ENCODE measurements around the gene RALBP1.

RALBP1 gene

GRCh38 chr18:9539283-9539682, 64.0 kb downstream of the RALBP1 start:
- Histone ChIP-seq H3K23ac (ENCODE audit: low read depth, low read length, poor library complexity) (no peak overlapping the region), H2AK5ac (ENCODE audit: low read depth, low read length) (no peak overlapping the region), H3K79me1 (ENCODE audit: low read depth, low read length) (no peaks in the 10 kb centered on the region), H3K36me3 (replicated peaks in 1 of 2; ENCODE audit: control insufficient read depth in 2 of 2, insufficient read depth in 2 of 2, low read length in 2 of 2) (peaks cover 13 to 38% of the 10 kb centered on the region in 2 donors), H4K91ac (ENCODE audit: low read depth, low read length, poor library complexity) (no peak overlapping the region), H2BK120ac (ENCODE audit: low read depth, low read length) (no peak overlapping the region), H3K4ac (ENCODE audit: low read length) (no peak overlapping the region), H2BK15ac (ENCODE audit: low read length) (no peak overlapping the region), H3K27me3 (ENCODE audit: control insufficient read depth in 3 of 3, insufficient read depth in 3 of 3, low read depth in 1 of 3, low read length in 3 of 3) (no peaks in the 10 kb centered on the region), H2BK5ac (ENCODE audit: low read length) (no peak overlapping the region), H3K4me3 (ENCODE audit: low read length in 2 of 2) (no peak overlapping the region), H3K4me2 (ENCODE audit: insufficient read depth, low read length, poor library complexity, severe bottlenecking) (no peak overlapping the region), H3K27ac (replicated peaks; ENCODE audit: low read length) (no peak overlapping the region), H2AFZ (ENCODE audit: low read length) (no peak overlapping the region), H3K14ac (ENCODE audit: low read length) (no peak overlapping the region), H3K4me1 (ENCODE audit: control insufficient read depth in 2 of 2, insufficient read depth in 1 of 2, low read depth in 1 of 2, low read length in 2 of 2) (peaks cover 7 to 14% of the 10 kb centered on the region in 2 donors), H2BK12ac (ENCODE audit: low read length) (no peak overlapping the region), H3K9ac (ENCODE audit: low read depth, low read length, poor library complexity) (no peak overlapping the region), H4K8ac (ENCODE audit: low read depth, low read length) (no peak overlapping the region), H3K9me3 (replicated peaks in 1 of 2; ENCODE audit: control insufficient read depth in 2 of 2, insufficient read depth in 1 of 2, low read depth in 1 of 2, low read length in 2 of 2) (no peaks in the 10 kb centered on the region), H3K18ac (ENCODE audit: low read length) (no peak overlapping the region)
- DNase-seq (ENCODE audit: low spot score): no peak
- WGBS, 2 donors (ENCODE audit: extremely low coverage in 2 of 2, insufficient read length in 2 of 2, insufficient replicate concordance in 1 of 2): no CpG with 5 or more reads among the region's 6 CpGs

GRCh38 chr18:9539938-9540337, 64.6 kb downstream of the RALBP1 start:
- Histone ChIP-seq H3K4me1 (ENCODE audit: control insufficient read depth in 2 of 2, insufficient read depth in 1 of 2, low read depth in 1 of 2, low read length in 2 of 2) (peaks cover 4 to 9% of the 10 kb centered on the region in 2 donors), H3K4me2 (ENCODE audit: insufficient read depth, low read length, poor library complexity, severe bottlenecking) (no peak overlapping the region), H2BK5ac (ENCODE audit: low read length) (no peak overlapping the region), H3K23ac (ENCODE audit: low read depth, low read length, poor library complexity) (no peak overlapping the region), H2BK120ac (ENCODE audit: low read depth, low read length) (no peak overlapping the region), H2AFZ (ENCODE audit: low read length) (no peak overlapping the region), H3K27ac (replicated peaks; ENCODE audit: low read length) (no peak overlapping the region), H3K27me3 (ENCODE audit: control insufficient read depth in 3 of 3, insufficient read depth in 3 of 3, low read depth in 1 of 3, low read length in 3 of 3) (no peaks in the 10 kb centered on the region), H2BK12ac (ENCODE audit: low read length) (no peak overlapping the region), H4K91ac (ENCODE audit: low read depth, low read length, poor library complexity) (no peak overlapping the region), H3K18ac (ENCODE audit: low read length) (no peak overlapping the region), H3K14ac (ENCODE audit: low read length) (no peak overlapping the region), H2BK15ac (ENCODE audit: low read length) (no peak overlapping the region), H3K4me3 (ENCODE audit: low read length in 2 of 2) (peak overlapping the region in 1 of 2 donors; percentile 19), H4K8ac (ENCODE audit: low read depth, low read length) (no peak overlapping the region), H3K36me3 (replicated peaks in 1 of 2; ENCODE audit: control insufficient read depth in 2 of 2, insufficient read depth in 2 of 2, low read length in 2 of 2) (peaks cover 8 to 37% of the 10 kb centered on the region in 2 donors), H3K9ac (ENCODE audit: low read depth, low read length, poor library complexity) (no peak overlapping the region), H3K4ac (ENCODE audit: low read length) (no peak overlapping the region), H2AK5ac (ENCODE audit: low read depth, low read length) (no peak overlapping the region), H3K9me3 (replicated peaks in 1 of 2; ENCODE audit: control insufficient read depth in 2 of 2, insufficient read depth in 1 of 2, low read depth in 1 of 2, low read length in 2 of 2) (no peaks in the 10 kb centered on the region), H3K79me1 (ENCODE audit: low read depth, low read length) (no peaks in the 10 kb centered on the region)
- no peak for DNase-seq (ENCODE audit: low spot score)
- no CpG with 5 or more reads among the region's 8 CpGs for WGBS, 2 donors (ENCODE audit: extremely low coverage in 2 of 2, insufficient read length in 2 of 2, insufficient replicate concordance in 1 of 2)

GRCh38 chr18:9542924-9543323, 67.6 kb downstream of the RALBP1 start:
- Histone ChIP-seq H4K91ac (ENCODE audit: low read depth, low read length, poor library complexity) (no peak overlapping the region), H3K4ac (ENCODE audit: low read length) (no peak overlapping the region), H2AFZ (ENCODE audit: low read length) (no peak overlapping the region), H3K23ac (ENCODE audit: low read depth, low read length, poor library complexity) (no peak overlapping the region), H2BK12ac (ENCODE audit: low read length) (no peak overlapping the region), H2BK5ac (ENCODE audit: low read length) (no peak overlapping the region), H2AK5ac (ENCODE audit: low read depth, low read length) (no peak overlapping the region), H2BK120ac (ENCODE audit: low read depth, low read length) (no peak overlapping the region), H3K36me3 (replicated peaks in 1 of 2; ENCODE audit: control insufficient read depth in 2 of 2, insufficient read depth in 2 of 2, low read length in 2 of 2) (peaks cover 11 to 49% of the 10 kb centered on the region in 2 donors), H3K4me2 (ENCODE audit: insufficient read depth, low read length, poor library complexity, severe bottlenecking) (no peak overlapping the region), H3K18ac (ENCODE audit: low read length) (no peak overlapping the region), H3K79me1 (ENCODE audit: low read depth, low read length) (no peaks in the 10 kb centered on the region), H3K9ac (ENCODE audit: low read depth, low read length, poor library complexity) (peak overlapping the region; percentile 38), H2BK15ac (ENCODE audit: low read length) (no peak overlapping the region), H4K8ac (ENCODE audit: low read depth, low read length) (no peak overlapping the region), H3K27me3 (ENCODE audit: control insufficient read depth in 3 of 3, insufficient read depth in 3 of 3, low read depth in 1 of 3, low read length in 3 of 3) (no peaks in the 10 kb centered on the region), H3K14ac (ENCODE audit: low read length) (no peak overlapping the region), H3K4me3 (ENCODE audit: low read length in 2 of 2) (no peak overlapping the region), H3K9me3 (replicated peaks in 1 of 2; ENCODE audit: control insufficient read depth in 2 of 2, insufficient read depth in 1 of 2, low read depth in 1 of 2, low read length in 2 of 2) (no peaks in the 10 kb centered on the region), H3K4me1 (ENCODE audit: control insufficient read depth in 2 of 2, insufficient read depth in 1 of 2, low read depth in 1 of 2, low read length in 2 of 2) (no peaks in the 10 kb centered on the region), H3K27ac (replicated peaks; ENCODE audit: low read length) (no peak overlapping the region)
- no CpG with 5 or more reads among the region's 4 CpGs for WGBS, 2 donors (ENCODE audit: extremely low coverage in 2 of 2, insufficient read length in 2 of 2, insufficient replicate concordance in 1 of 2)
- DNase-seq (ENCODE audit: low spot score): no peak

- Histone ChIP-seq H3K4me1 (ENCODE audit: control insufficient read depth in 2 of 2, insufficient read depth in 1 of 2, low read depth in 1 of 2, low read length in 2 of 2) (no peaks in the 10 kb centered on the region), H3K4ac (ENCODE audit: low read length) (no peak overlapping the region), H2AK5ac (ENCODE audit: low read depth, low read length) (no peak overlapping the region), H4K8ac (ENCODE audit: low read depth, low read length) (no peak overlapping the region), H3K27me3 (ENCODE audit: control insufficient read depth in 3 of 3, insufficient read depth in 3 of 3, low read depth in 1 of 3, low read length in 3 of 3) (no peaks in the 10 kb centered on the region), H2BK5ac (ENCODE audit: low read length) (no peak overlapping the region), H3K27ac (replicated peaks; ENCODE audit: low read length) (no peak overlapping the region), H2BK12ac (ENCODE audit: low read length) (no peak overlapping the region), H2AFZ (ENCODE audit: low read length) (no peak overlapping the region), H4K91ac (ENCODE audit: low read depth, low read length, poor library complexity) (no peak overlapping the region), H3K4me3 (ENCODE audit: low read length in 2 of 2) (no peak overlapping the region), H2BK120ac (ENCODE audit: low read depth, low read length) (no peak overlapping the region), H2BK15ac (ENCODE audit: low read length) (no peak overlapping the region), H3K9ac (ENCODE audit: low read depth, low read length, poor library complexity) (no peak overlapping the region), H3K79me1 (ENCODE audit: low read depth, low read length) (no peaks in the 10 kb centered on the region), H3K36me3 (replicated peaks in 1 of 2; ENCODE audit: control insufficient read depth in 2 of 2, insufficient read depth in 2 of 2, low read length in 2 of 2) (peaks cover 20 to 59% of the 10 kb centered on the region in 2 donors), H3K14ac (ENCODE audit: low read length) (no peak overlapping the region), H3K18ac (ENCODE audit: low read length) (no peak overlapping the region), H3K9me3 (replicated peaks in 1 of 2; ENCODE audit: control insufficient read depth in 2 of 2, insufficient read depth in 1 of 2, low read depth in 1 of 2, low read length in 2 of 2) (no peaks in the 10 kb centered on the region), H3K23ac (ENCODE audit: low read depth, low read length, poor library complexity) (no peak overlapping the region), H3K4me2 (ENCODE audit: insufficient read depth, low read length, poor library complexity, severe bottlenecking) (no peak overlapping the region)
- WGBS, 2 donors (ENCODE audit: extremely low coverage in 2 of 2, insufficient read length in 2 of 2, insufficient replicate concordance in 1 of 2): no CpG with 5 or more reads among the region's 5 CpGs
- no peak for DNase-seq (ENCODE audit: low spot score)
Observed at GRCh38 chr18:9545029-9545428, 69.7 kb downstream of the RALBP1 start.

Measured in neuronal stem cell (in vitro differentiated cells).